ENCODE measurements around the gene C20orf144.

C20orf144 gene

DNA sequence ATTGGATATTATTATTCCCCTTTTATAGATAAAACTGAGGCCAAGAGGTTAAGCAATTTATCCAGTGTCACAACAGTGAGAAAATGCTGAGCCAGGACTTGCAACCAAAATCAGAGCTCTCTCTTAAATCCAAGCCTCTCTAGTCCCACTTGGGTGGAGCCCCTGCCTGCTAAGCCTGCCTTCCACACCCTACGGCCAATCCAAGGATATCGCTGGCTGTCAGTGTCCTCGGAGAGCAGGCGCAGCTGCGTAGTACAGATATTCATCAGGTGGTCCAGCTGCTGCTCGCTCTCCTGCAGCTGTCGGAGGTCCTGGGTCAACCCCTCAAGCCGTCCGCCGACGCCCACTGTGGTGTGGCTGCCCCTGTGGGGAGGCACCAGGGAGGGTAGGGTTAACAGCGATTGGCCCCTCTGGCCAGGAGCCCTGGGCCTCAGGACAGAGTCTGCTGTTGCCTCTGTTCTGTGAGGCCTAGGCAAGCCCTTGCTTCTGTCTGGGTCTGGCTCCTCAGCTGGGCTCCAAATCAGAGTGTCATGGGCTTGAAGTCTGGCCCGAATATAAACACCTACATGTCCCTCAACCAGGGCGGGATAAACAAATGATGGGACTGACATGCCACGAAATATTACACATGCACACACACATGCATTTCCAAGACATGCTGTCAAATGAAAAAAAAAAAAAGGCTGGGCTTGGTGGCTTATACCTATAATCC is 16.0 kb downstream of the C20orf144 start:
- no peak for DNase-seq (ENCODE audit: low spot score)

DNA sequence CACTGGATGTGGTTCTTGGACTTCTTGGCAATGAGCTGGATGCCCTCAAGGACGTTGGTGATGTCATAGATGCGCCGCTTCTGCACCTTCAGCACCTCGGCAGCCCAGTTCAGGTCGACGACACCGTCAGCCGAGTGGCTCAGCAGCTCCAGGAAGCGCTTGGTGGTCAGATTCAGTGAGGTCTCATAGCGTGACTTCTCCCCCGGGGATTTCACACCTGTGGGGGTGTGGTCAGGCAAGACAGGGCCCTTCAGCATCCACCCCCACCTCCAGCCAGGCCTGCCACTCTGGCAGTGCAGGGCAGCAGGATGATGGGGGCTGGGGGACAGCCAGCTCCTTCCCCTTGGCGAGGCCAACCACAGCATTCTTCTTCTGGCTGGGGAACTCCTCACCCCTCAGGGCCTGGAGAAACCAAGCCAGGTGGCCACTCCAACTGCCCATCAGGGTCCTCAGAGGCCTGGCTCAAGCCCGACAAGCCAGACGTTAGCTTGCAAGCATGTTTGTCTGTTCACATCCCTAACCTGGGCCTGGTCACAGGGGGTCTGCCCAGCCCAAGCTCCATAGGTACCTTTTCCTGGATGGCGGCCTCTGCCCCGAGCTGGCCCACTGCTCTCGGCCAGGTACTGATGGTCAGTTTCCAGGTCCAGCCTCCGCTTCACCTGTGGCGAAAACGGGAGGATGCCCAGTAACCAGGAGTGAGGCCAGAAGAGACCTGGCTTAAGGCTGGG is 17.8 kb downstream of the C20orf144 start:
- DNase-seq (ENCODE audit: low spot score), result no peak

DNA sequence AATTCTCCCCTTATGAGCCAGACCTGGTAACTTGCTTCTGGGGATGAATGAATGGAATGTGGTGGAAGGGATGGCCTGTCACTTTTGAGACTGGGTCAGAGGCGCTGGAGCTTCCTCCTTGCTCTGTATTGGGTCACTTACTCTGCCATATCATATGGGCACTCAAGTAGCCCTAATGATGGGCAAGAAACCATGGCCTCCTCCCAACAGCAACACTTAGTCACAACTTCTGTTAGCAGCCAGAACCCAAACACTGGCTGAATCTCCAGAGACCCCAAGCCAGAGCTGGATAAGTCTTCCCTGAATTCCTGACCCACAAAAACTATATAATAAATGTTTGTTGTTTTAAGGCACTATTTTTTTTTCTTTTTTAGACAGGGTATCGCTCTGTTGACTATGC is 18.6 kb downstream of the C20orf144 start:
- DNase-seq (ENCODE audit: low spot score), result no peak

DNA sequence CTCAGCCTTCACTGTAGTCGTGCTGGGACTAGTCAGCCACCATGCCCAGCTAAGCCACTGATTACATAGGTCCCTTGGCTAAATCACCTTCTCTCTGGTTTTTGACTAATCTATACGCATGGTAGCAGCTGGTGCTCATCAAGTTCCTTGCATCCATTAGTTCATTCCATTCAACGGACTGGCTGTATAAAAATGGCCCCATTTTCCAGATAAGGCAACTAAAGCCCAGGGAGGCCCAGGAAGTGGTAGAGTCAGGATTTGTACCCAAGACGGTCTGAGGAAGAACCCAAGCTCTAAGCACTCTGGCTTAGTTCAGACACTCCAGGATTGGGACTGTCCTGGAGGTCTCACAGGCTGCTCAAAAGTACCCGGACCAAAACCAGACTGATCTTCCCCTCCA is 19.2 kb downstream of the C20orf144 start:
- DNase-seq (ENCODE audit: low spot score), result no peak

DNA sequence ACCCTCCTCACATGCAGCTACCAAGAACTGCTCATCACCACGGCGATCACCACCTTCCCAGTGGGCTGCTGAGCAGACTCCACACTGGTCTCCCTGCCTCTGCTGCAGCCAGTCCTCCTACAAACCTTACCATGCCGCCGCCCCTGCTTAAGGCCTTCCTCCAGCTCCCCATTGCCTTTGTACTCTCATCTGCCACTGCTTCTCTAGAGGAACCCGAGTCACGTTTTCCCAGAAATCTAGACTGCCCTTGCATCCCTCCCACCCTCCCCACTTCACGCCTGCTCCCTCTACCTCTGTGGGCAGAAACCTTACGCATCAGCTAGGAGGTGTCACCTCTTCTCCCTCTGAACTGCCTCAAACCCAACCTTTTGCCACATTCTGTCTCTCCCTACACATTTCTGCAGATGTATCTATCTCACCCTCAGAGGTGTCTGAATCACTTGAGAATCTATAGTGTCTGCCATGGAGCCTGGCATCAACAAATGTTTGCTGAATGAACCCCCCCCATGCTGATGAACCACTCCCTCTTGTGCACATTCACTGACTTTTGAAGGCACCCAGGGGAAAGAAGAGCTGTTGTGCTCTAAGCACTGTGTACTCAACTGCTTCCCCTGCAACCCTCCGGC is 19.7 kb downstream of the C20orf144 start:
- DNase-seq (ENCODE audit: low spot score), result no peak

DNA sequence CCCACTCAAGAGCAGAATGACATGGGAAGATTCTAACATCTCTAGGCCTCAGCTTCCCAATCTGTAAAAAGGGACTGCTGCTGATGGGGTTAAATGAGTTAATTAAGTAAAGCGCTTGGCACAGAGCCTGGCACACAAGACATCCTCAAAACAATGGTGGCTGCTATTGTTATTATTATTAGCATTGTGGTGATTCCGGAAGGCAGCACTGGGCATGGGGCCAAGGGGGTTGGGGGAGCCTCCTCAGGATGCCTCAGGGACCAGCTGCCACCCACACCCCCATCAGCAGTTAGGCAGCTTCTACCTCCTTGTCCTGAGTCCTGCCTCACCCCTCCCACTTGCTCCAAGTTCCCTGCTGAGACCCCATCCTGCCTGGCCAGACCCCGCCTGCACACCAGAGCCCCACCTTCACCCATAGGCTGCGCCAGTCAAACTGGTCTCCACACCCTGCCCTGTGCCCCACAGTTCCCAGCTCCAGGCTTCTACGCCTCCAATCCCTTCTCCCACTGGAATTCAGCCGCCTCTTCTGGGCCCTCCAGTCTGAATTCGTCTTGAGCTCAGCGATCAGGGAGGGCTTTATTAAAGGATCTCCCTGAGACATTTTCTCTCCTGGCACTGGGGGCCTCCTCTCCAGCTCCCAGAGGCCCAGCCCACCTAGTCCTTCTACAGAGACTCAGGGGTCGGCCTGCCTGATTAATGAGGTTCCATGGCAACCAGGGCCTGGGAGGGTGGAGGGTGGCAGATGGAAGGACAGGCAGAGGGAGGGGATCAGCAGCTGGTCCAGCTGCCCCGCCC is 22.6 kb downstream of the C20orf144 start:
- no peak for DNase-seq (ENCODE audit: low spot score)

DNA sequence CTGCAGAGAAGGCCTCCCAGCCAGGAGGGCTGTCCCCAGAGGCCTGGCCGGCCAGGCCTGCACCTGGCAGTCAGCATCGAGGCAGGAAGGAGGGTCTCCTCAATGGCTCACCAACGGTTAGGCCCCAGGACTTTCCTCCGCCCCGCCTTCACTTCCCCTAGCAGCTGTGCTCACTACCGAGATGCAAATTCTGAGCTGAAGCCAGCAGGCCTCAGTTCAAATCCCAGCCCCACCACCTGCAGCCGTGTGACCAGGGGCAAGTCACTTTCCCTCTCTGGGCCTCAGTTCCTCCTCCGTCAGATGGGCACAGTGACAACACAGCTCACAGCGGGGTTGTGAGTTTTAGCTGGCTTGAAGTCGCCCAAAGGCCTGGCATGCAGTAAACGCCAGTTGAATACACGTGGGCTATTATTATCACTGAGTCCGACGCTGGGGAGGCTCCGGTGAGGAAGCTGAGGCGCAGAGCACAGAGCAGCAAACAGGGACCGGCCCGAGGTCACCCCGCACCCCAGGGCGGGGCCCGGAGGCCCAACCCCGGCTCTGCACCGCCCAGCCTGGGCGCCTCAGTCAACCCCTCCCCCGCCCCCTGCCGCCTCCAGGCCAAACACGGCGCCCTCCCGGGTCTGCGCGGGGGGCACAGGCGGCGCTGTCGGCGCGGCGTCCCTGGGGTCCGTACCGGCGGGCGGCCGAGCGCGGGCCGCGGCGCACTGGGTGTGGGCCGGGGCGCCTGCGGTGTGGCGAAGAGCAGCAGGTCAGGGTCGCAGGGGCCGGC is 23.4 kb downstream of the C20orf144 start:
- peak; percentile 69 for DNase-seq (ENCODE audit: low spot score)

DNA sequence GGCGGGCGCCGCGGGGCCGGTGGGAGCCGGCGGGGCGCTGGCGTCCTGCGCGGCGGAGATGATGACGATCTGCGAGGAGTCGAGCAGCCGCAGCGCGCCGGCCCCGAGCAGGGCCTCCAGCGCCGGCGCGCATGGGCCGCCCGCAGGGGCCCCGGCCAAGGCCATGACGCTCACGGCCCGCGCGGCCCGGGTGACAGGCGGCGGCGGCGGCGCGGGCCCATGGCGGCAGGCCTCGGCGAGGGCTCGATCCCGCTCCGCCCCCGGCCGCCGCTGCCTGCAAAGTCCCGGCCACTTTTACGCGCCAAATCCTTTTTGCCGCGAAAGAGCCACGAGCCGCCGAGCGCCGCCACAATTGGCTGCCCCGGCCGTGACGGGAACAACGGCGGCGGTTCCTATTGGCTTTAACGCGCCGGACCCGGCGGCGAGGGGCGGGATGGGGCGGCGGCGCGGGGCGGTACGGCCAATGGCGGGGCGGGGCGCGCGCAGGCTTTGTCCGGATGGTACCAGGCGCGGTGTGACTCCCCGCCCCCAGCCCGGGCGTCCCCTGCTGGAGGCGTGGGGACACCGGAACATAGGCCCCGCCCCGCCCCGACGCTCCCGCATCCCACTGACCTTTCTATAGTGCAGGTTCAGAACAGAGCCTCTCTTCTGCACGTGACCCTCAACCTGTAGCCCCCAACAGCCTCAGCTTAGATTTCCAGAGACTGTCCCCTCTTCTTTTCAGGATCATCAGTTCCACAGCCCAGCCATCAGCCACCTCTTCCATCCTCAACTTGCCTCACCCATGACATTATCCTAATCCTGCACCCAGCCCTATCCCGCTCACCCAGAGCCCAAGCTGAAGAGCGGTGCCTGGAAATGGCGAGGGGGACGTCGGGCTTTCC is 24.2 kb downstream of the C20orf144 start, which contains the start of gene E2F1:
TSS of gene E2F1 (minus strand) at position 286 of the 884 bp plus-strand sequence. CDS start at position 165, 121 bp downstream.
- DNase-seq (ENCODE audit: low spot score), result peak; percentile 99

DNA sequence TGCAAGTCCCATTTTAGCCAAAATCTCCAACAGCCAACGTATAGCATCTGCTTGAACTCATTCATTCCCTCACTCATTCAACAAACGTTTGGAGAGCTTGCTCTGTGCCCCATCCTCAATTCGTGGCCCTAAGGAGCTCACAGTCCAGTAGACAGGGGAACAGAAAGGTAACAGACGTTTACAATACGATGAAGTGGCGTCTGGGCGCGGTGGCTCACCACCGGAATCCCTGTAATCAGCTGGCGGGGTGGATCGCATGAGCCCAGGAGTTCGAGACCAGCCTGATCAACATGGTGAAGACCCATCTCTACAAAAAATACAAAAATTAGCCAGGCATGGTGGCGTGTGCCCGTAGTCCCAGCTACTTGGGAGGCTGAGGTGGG is 24.8 kb downstream of the C20orf144 start:
- no peak for DNase-seq (ENCODE audit: low spot score)

DNA sequence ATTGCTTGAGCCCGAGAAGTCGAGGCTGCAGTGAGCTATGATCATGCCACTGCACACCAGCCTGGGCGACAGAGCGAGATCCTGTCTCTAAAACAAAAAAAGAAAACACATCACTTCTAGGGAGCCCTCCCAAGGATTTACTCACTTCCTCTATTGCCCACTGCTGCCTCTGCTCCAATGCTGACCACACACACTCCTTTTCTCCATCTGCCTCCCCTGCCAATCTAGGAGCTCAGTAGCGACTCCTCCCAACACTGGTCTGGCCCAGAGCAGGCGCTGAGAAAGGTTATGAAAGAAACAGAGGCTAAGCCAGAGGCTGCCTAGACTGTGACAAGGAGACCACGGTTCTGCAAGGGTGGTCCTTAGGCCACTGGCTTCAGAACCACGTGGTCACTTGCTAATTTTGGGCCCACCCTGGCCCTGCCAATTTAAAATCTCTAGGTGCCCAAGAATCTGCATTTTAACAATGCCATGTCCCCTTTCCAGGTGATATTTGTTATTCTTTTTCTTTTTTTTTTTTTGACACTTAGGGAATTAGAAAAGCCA is 25.3 kb downstream of the C20orf144 start:
- DNase-seq (ENCODE audit: low spot score), result no peak

DNA sequence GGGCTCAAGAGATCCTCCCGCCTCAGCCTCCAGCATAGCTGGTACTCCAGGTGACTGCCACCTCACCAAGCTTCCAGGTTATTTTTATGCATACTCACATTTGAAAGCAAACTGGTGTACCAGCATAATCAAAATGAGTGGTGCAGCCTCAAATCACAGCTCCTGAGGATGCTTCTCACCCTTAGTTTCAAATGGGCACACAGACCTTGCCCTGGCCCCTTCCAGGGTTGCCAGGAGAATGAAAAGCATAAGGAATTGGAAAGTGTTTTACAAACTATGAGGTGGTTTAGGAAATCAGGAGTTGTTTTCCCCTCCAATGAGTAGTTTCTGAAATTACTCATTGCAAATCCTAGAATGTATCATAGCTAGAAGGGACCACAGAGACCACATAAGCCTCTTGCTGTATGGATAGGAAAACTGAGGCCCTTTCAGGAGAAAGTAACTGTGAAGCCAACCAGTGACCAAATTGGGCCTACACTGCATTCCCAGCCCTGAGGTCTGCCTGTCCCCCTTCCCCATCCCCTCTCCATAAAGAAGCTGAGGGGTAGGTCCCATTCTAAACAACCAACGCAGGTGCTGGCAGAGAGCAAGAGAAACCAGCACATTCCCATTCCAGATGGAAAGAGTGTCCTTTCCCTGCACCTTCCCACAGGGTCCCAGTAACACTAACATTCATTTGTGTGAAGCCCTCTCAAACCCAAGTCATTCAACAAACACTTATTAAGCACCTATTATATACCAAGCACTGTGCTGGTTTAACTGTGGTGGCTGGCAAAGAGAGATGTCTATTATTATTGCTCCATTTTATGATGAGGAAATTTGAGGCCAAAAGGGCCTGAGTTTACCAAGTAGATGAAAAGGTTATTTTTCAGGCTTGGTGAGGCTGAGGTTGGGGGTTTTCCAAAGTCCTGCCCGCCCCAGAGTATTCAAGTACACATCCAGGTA is 26.1 kb downstream of the C20orf144 start:
- no peak for DNase-seq (ENCODE audit: low spot score)

DNA sequence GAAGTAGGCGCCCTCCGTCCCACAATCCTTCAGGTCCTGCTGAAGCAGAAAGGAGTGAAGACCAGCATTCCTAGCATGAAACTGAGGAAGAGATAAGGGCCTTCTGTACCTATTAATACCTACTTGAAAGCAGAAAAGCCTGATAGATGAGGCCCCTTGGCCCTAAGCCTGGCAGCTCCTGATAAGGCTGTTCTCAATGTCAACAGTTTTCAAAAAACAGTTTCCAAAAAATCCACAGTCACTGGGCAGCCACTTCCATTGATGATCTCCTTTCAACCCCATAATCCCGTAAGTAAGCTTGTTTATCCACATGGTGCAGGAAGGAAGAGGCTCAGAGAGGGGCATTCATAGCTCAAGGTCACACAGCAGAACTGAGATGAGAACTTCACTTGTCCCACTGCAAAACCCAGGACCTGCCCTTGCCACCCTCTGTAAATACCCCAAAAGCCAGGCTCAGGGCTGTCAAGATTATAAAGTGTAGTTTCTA is 26.9 kb downstream of the C20orf144 start:
- DNase-seq (ENCODE audit: low spot score), result no peak

DNA sequence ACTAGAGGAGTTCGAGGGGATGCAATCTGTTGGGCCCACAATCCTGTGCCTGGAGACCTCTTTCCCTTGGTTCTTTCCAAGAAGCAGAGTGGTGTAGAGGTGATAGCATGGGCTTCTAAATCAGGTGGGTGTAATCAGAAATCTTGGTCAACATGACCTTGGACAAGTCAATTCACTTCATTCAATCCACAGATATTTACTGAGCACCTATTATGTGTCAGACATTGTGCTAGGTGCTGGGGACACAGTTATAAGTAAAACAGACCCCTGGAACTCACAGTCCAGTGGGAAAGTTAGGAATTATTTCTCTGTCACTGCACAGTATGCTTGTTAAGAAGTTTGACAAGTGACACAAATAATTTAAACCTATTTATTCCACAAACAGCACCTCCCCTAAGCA is 27.4 kb downstream of the C20orf144 start:
- DNase-seq (ENCODE audit: low spot score), result no peak

DNA sequence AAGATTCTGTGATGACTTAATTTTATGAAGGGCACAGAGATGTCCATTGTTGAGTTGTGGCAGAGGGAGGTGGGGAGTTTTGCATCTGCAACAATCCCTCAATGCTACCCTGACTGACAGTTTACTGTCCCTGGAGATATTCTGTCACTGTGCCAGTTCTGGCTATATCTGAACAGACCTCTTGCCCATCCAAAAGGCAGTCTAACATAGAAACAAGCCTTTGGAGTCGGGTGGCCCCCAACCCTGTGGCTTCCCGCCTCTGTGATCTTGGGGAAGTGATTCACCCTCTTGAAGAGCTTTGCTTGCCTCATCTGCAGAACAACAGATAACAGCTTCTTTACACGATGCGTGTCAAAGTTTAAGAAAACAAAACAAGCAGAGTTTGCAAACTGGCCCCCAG is 27.8 kb downstream of the C20orf144 start:
- DNase-seq (ENCODE audit: low spot score), result no peak

DNA sequence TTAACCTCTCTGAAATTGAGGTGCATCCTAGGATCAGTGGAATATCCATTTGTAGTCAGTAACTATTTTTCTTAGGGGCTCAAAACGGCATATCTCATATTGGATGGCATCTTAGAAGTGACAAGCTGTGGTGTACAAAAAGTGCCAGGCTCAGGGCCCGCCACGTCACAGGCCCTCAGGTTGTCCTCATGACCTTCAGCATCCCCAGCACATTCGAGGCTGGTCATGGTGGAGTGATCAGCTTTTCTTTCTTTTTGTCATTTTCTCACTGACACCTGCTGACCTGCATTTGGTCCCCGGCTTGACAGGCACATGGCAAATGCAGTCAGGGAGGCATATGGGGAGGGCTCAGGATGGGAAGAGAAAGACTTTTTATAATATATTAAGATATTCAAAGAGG is 31.2 kb downstream of the C20orf144 start:
- no peak for DNase-seq (ENCODE audit: low spot score)

DNA sequence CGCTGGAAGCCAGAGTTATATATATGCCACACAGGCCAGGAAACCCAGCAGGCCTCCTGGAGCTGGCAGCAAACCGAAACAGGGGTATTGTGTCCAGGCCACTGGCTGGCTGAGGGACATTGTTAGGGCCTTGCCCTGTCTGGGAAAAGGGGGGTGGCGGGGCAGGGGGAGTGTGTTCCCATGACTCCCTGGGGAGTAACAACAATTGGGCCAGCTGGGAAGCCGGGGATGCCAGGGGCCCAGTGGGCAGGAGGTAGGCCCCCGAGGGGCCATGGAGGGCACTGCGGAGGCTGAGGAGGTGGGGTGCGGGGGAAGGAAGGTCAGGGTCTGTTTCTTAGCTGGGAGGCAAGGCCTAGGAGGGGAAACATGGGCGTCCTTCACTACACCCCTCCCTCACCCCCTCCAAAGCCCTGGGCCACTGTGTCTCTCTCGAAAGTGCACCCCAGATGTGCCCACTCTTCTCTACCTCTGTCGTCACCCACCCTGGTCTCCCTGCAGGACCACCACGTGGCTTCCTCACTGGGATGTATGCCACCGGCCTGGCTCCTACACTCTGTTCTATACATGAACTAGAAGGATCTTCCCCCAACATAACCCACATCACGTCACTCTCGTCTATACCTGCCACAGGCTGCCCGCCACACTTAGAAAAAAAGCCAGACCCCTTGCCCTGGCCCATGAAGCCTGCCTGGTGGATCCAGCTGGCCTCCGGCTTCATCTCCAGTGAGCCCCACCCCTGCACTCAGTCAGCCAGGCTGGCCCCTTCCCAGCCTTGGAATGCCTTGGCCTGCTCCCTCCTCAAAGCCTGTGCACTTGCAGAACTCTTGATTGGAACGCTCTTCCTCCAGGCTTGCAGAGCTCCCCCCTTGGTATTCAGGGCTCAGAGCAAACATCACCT is 31.9 kb downstream of the C20orf144 start:
- DNase-seq (ENCODE audit: low spot score), result no peak

DNA sequence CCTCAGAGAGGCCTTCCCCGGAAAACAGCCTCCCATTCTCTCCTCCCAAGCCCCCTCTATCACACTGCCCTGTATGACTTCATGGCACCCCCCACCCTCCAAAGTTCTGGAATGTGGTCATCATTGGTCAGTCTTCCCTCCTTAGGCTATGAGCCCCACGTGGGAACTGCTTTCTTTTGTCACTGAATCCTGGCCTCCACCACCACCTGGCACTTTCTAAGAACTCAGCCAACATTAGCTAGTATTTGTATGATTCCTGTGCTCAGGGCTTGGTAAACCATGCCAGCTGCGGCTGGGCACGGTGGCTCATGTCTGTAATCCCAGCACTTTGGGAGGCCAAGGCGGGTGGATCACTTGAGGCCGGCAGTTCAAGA is 32.5 kb downstream of the C20orf144 start:
- no peak for DNase-seq (ENCODE audit: low spot score)

DNA sequence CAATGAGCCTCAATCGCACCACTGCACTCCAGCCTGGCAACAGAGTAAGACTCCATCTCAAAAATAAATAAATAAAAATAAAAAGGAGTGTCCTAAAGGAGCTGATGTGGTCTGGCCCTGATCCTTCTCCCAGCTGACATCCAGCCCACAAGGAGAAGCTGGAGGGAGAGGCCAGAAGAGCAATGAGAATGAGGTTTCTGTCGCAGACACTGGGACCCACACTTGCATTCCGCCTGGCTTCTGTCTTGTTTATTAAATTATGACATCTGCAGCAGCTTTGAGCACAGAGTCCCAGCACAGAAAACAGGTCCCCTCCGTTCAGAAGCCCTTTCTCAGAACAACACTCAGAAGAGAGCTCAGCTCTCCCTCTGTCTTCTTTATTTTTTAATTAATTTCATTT is 34.3 kb downstream of the C20orf144 start:
- DNase-seq (ENCODE audit: low spot score), result no peak
